ENCODE results near the gene ZMYND10.
A peak's percentile ranks its signal among the peaks of the same experiment; 100 is the strongest.
"Not testable (repeated sequence)": the region's sequence is repeated elsewhere in the genome, so short reads cannot be mapped to it uniquely, and the experiment has no call there.

The ZMYND10 gene

GRCh38 chr3:50325497-50326181 is 19.9 kb downstream of the ZMYND10 start:
- no peak for DNase-seq (ENCODE audit: low read depth in 2 of 2)

- no peak for DNase-seq (ENCODE audit: low read depth in 2 of 2)
Observed at GRCh38 chr3:50325113-50325480, 20.4 kb downstream of the ZMYND10 start.

GRCh38 chr3:50324351-50325112 is 21.0 kb downstream of the ZMYND10 start:
- DNase-seq (ENCODE audit: low read depth in 2 of 2) = peak; percentile 57 to 59

- DNase-seq (ENCODE audit: low read depth in 2 of 2) = no peak
Observed at GRCh38 chr3:50323614-50324199, 21.8 kb downstream of the ZMYND10 start.

- no peak for DNase-seq (ENCODE audit: low read depth in 2 of 2)
Observed at GRCh38 chr3:50323092-50323600, 22.4 kb downstream of the ZMYND10 start.

DNA sequence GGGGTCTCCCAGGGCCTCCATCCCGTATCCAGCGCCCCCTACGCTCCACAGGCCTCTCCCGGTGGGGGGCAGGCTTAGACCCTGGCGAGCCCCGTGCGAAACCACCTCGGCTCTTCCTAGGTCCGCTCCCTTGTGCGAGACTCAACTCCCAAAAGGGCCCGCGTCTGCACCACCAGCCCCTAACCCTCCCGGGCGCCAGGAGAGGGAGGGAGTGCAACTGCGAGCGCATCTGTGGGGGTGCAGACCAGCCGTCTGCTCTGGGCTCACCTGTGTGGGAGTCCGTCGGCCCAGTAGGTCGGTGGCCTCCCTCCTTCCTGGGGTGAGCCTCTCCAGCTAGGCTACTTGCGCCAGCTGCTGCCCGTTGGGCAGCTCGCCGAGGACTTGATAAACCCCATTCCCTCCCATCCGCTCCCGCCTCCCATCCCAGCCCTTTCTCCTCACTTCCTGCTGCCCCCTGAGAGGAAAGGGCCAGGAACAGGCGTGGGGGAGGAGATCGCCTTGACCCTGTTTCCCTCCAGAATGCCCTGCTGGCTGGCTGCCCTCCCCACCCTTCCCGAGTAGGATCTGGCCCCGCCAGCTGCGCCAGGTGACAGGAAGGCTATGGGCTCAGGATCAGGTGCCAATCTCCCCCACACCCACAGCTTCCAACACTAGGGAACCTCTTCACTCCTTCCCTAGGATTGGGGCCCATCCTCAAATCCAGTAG is 23.0 kb downstream of the ZMYND10 start, which contains the start of gene HYAL2:
Gene HYAL2 (minus strand): TSS at position 360 of the 706 bp plus-strand sequence. CDS start 2,256 bp downstream, outside the sequence.
- no peak for DNase-seq (ENCODE audit: low read depth in 2 of 2)

DNA sequence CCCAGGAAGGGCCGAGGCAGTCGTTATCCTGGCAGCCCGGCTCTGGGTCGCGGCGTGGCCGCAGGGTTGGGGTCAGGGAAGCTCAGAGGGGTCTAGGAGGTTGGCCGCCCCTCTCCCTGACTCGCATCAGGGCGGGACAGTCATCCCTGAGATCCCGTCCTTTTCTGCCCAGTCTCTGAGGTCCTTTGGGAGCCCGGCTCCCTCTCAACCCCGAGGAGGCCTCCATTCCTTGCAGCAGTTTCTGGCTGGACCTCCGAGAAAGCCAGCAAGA is 23.5 kb downstream of the ZMYND10 start:
- no peak for DNase-seq (ENCODE audit: low read depth in 2 of 2)

DNA sequence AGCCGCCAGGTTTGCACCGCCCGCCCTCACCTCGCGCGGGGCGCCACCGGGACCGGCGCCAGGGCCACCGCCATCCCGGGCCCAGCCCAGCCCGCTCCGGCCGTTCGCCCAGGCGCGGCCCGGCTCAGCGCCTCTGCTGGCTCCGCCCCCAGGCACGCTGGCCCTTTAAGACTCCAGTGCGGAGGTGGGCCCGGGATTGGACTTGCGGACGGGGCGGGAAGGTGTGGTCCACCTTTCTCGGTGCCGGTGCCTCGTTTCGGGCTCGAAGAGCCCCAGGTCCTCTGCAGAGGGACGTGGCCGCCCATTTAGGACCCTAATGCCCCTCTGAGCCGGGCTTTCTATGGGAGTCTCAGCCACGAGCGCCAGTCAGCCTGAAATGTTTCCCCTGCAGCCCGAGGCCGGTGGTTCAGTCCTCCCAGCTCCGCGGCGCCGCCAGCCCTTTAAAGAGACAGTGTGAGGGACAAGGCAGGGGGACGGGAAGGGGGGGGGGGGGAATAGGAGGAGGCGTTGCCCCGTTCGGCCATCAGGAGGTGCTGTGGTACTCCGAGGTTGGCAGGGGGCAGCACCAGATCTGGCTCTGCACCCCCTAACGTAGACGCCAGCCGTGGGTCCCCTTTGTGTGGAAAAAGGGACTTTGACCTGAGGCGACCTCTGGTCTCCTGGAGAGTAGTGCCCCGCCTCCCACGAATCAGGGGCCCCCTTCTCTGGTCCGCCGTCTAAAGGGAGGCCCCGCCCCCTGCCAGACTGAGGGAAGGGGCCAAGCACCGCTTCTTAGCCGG is 24.0 kb downstream of the ZMYND10 start:
- peak; percentile 73 to 75 for DNase-seq (ENCODE audit: low read depth in 2 of 2)

- DNase-seq (ENCODE audit: low read depth in 2 of 2) = peak; percentile 44 to 58
Observed at GRCh38 chr3:50320853-50321335, 24.6 kb downstream of the ZMYND10 start.

DNA sequence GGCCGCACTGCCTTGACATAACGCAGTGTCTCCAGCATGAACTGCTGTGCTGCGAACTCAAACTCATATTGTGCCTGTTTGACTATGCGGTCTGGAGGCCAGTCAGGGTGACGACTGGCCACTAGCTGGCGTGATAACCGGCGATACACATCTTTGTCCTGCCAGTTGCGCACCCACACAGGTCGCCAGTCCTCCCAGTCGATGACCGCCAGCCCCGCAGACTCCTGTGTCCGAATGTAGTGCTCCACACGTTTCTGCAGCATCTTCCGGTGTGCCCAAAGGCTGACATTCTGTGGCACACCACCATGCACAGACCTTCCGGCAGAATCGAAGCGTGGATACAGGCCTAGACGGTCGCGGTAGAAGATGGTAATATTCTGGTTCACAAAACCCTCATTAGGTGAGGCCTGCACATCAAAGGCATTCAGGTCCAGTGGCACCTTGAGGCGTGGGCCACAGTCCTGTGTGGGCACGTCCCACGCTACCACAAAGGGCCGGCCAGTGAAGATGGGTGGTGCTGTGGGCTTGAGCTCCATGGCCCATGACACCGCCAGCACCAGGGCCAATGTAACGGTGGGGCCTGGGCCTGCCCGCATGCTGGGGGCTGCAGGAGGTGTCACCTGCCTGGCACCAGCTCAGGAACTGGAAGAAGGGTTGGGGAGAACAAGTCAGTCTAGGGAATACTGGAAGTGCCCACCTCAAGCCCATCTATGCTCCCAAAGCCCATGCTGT is 25.5 kb downstream of the ZMYND10 start:
- no peak for DNase-seq (ENCODE audit: low read depth in 2 of 2)

- DNase-seq (ENCODE audit: low read depth in 2 of 2) = no peak
Observed at GRCh38 chr3:50319181-50319893, 26.2 kb downstream of the ZMYND10 start.

DNA sequence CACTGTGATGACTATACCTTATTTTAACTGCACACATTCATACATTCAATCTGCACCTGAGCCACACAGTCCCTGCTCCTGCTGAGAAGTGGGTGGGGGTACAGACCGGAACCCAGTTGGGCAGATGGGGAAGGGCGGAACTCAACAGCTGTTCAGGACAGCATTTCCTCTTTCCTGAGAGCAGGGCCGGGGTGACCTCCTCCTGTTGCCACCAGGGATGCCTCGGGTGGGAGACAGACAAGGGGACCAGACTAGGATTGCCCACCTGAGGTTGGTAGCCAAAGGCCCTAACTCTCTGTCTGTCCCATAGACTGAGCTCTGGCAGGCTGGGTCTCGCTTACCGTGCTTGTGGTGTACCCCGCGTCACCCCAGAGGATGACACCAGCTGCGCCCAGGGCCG is 26.9 kb downstream of the ZMYND10 start:
- DNase-seq (ENCODE audit: low read depth in 2 of 2) = no peak

DNA sequence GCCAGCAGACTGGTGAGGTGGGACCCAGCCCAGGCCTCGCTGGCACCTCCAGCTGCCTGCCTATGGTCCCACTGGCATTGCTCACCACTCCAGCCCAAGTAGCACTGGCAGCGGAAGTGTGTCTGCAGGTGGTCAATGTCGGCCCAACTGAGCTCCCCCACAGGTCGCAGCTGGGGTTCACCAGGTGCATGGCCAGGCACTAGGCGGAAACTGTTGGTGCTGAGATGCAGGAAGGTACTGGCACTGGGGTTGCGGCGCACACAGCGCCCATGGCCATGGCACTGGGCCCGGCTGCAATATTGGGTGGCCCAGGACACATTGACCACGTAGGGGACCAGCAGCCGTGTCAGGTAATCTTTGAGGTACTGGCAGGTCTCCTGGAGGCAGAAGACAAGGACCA is 27.4 kb downstream of the ZMYND10 start:
- DNase-seq (ENCODE audit: low read depth in 2 of 2) = no peak

DNA sequence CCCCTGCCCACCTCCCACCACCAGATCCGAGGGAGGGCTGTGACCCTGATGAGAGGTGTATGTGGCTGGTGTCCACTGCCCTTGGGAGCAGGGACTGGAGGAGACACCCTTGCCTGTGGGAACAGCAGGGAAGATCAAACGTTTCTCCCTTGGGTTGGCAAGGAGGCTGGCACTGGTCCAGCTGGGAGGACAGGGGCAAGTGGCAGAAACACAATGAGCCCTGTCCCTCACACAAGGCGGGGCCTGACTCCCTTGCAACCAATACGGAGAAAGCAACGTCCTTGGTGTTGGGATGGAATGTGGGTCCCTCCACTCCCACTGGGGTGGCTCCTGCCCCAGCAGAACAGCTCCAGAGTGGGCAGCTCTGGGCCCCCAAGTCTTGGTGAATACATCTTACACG is 28.2 kb downstream of the ZMYND10 start:
- DNase-seq (ENCODE audit: low read depth in 2 of 2) = no peak

DNA sequence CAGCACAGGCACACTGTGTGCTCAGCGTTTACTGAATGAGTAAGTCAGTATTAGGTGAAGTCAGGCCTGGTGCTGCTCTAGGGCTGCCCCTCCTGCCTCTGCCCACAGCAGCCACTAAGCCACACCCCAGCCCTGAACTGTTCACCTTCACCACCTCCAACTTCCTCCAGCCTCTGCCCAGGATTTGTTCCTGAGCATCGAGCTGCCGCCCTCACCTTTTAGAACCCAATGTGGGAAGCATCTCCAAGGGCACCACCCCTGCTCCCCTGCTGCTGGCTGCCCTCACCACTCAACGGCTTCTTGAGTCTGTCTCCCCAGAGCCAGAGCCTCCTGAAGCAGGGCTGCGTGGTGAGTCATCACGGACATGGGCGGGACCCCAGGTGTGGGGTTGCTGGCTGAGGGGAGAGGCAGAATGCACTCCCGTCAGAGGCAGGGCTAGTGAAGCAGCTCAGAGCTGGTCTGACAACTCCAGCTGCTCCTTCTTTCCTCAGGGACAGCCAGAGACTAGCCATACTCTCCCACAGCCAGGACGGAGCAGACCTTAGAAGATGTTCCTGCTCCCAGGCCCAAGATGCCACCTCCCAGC is 28.8 kb downstream of the ZMYND10 start:
- DNase-seq (ENCODE audit: low read depth in 2 of 2) = peak; percentile 50 to 58

- no peak for DNase-seq (ENCODE audit: low read depth in 2 of 2)
Observed at GRCh38 chr3:50314816-50315215, 30.7 kb downstream of the ZMYND10 start.

GRCh38 chr3:50314342-50314741 is 31.2 kb downstream of the ZMYND10 start:
- no peak for DNase-seq (ENCODE audit: low read depth in 2 of 2)

DNA sequence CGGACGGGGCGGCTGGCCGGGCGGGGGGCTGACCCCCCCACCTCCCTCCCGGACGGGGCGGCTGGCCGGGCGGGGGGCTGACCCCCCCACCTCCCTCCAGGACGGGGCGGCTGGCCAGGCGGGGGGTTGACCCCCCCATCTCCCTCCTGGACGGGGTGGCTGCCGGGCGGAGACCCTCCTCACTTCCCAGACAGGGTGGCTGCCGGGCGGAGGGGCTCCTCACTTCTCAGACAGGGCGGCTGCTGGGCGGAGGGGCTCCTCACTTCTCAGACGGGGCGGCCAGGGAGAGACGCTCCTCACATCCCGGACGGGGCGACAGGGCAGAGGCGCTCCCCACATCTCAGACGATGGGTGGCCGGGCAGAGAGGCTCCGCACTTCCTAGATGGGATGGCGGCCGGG is 33.5 kb downstream of the ZMYND10 start:
- DNase-seq (ENCODE audit: low read depth in 2 of 2) = not testable (repeated sequence)

DNA sequence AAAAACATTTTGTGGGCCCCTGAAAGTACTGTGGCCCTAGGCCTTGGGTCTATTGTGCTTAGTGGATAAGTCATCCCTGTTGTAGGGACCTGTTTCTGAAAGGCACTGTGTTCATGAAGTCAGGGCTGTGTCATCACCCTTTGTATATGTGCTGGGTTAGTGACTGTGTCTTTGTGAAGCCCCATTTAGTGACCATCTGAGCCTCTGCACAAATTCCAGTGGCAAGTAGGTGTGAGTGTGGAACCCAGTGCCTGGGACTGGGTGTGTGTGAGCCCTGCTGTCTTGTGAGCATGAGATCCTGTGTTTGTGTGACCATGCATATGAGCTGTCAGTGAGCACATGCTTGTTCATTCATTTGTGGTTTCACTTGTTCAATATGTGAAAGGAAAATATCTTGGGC is 40.9 kb downstream of the ZMYND10 start:
- no peak for DNase-seq (ENCODE audit: low read depth in 2 of 2)
